ENCODE measurements around the gene MSH3.

The MSH3 gene

DNA sequence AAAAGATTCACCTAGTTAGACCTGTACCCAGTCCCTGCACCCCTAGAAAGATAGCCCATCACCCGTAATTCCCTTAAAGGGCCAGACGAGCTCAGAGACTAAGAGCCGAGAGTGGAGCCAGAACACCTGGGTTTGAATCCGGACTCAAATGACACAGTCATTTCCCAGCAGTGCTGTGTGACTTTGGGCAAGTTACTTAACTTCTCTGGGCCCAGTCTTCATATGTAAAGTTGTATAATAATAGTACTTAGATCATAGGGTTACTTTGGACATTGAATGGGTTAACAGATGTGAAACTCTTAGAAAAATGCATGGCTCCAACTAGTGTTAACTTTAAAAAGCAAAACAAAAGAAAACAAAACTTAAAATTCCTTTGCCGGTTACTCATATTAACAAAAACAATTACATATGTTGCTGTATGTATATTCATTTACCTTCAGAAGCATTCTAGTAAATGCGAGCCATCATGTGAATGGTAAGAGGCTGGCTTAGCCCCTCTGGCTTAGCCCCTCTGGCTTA, 265.3 kb downstream of the MSH3 start:
- no peak for DNase-seq

DNA sequence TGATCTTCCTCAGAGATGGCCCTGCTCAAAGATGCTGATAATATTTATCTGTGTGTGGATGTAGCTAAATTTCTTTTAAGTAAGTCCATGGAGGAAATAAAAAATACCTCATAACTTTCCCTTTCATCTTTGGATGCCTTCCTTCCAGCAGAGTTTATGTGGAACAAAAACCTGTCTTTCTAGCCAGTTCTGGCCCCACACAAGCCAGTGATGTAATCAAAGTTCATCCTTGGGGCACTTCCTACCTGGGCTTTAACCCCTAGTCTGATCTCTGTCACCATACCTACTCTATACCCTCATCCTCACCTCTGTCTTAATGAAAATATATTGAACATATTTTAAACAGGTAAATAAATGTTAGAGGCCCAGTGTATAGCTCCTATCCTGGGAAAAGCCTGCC, 265.9 kb downstream of the MSH3 start:
- no peak for DNase-seq

DNA sequence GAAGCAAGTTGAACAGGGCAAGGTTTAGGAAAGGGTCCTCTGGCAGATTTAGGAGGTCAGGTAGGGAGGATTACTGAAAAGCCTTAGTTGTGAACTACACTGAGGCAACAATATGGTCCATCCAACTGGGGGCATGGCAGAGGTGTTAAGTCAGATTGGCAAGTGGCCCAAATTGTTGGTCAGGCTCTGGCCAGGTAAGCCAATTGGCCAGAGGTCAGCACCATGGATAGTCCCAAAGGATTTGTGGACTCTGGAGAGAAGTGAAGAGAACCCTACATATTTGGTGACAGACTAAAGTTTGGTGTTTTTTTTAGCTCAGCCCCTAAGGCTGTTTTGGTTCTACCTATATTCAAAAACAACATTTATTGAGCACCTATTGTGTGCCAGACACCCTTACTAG, 266.6 kb downstream of the MSH3 start:
- no peak for DNase-seq

DNA sequence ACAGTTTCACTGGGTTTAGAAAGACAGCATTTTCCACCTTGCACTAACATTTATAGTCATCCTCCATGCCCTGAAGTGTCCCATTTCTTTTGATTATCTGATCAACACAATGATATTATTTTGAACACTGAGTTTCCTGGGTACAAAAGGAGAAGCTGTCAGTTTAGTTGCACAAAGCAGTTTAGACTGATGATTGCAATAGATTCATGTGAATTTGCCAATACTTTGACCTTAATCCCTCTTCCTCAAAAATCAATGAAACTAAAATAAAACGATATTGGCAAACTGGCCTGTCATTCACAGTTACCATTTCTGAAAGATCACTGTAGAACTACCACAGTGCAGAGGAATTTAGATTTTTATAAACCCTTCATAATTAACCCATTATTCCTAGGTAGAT, 271.5 kb downstream of the MSH3 start:
- DNase-seq = no peak
